Measurements from ENCODE around the gene TMTC1.

Gene TMTC1

DNA sequence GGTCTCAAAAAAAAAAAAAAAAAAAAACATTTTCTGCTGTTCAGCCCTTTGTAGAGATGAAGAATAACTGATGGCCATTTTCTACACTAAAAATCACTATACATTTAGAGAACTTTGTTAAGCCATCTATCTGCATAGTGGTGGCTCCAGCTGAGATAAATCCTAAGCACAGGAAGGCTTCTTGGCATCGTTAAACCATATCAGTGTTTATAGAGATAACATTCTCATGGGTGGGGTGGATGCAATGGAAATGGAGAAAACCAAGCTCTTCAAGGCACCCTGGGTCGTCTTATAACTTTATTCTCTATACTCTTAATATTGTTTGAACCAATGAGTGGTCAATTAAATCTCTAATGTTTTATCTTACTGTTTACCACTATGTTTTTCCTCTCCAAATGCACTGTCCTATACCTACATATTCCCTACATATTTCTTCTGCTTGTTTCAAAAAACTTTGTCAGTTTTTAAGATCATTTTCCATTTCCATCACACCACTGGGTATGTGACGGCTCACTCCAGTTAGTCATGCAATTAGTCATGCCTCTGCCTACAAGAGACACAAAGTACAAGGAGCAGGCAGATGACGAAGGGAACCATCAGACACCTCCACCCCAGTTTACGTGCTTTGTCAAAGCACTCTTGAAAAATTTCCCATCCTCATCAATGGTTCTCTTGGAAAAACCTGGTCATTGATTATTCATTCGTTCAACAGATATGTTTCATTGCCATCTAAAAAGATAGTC, 166.9 kb downstream of the TMTC1 start:
- H3K4me3 ChIP-seq (ENCODE audit: insufficient read length, low read depth) = no peak overlapping the region
- no peak for DNase-seq (ENCODE audit: low read depth, low spot score)
- no peaks in the 10 kb centered on the region for H3K9me3 ChIP-seq (ENCODE audit: insufficient read depth, low read length)

GRCh38 chr12:29614694-29615325, 168.9 kb downstream of the TMTC1 start:
- H3K4me3 ChIP-seq (ENCODE audit: insufficient read length, low read depth) = no peak overlapping the region
- H3K4me1 ChIP-seq (ENCODE audit: insufficient read depth, insufficient read length) = no peaks in the 10 kb centered on the region

More for the DNA sequence above, 166.9 kb downstream of the TMTC1 start:
- H3K36me3 ChIP-seq (ENCODE audit: insufficient read depth, insufficient read length, low read length) = no peaks in the 10 kb centered on the region
- H3K4me1 ChIP-seq (ENCODE audit: insufficient read depth, insufficient read length) = no peaks in the 10 kb centered on the region
- H3K27me3 ChIP-seq (ENCODE audit: insufficient read depth, insufficient read length) = no peaks in the 10 kb centered on the region
- TF ChIP-seq SUZ12 (IDR thresholded peaks at IDR 0.05; ENCODE audit: extremely low read depth, insufficient read depth, insufficient read length) (no peak), YY1 (IDR thresholded peaks at IDR 0.05; ENCODE audit: insufficient read depth, insufficient read length) (no peak), ZNF274 (IDR thresholded peaks at IDR 0.05; ENCODE audit: low read depth, low read length) (no peak)
- H3K9ac ChIP-seq (ENCODE audit: insufficient read length, low read depth) = no peak overlapping the region

DNA sequence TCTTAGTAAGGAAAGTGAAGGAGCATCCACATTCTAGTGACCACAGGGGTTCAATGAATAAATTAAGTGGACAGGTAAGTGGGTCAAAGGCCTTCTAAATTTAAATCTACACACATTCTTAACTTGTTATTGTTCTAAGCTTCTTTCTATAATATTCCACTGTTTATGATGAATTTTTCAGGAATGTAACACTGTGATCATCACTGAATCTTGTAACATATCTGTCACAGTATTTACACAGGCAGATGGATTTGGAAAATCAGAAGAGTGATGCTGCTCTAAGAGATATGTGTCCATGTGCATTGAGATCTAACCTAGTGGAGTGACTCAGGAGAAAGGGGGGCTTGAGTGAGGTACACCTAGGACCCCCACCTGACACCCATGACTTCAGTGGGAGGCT, 170.8 kb downstream of the TMTC1 start:
- no peak for DNase-seq (ENCODE audit: low read depth, low spot score)
- H3K9me3 ChIP-seq (ENCODE audit: insufficient read depth, low read length) = no peaks in the 10 kb centered on the region
- H3K4me3 ChIP-seq (ENCODE audit: insufficient read length, low read depth) = no peak overlapping the region
- no peaks in the 10 kb centered on the region for H3K36me3 ChIP-seq (ENCODE audit: insufficient read depth, insufficient read length, low read length)
- H3K9ac ChIP-seq (ENCODE audit: insufficient read length, low read depth) = no peak overlapping the region
- TF ChIP-seq ZNF274 (IDR thresholded peaks at IDR 0.05; ENCODE audit: low read depth, low read length) (no peak), YY1 (IDR thresholded peaks at IDR 0.05; ENCODE audit: insufficient read depth, insufficient read length) (no peak), SUZ12 (IDR thresholded peaks at IDR 0.05; ENCODE audit: extremely low read depth, insufficient read depth, insufficient read length) (no peak)
- H3K4me1 ChIP-seq (ENCODE audit: insufficient read depth, insufficient read length) = no peaks in the 10 kb centered on the region
- no peaks in the 10 kb centered on the region for H3K27me3 ChIP-seq (ENCODE audit: insufficient read depth, insufficient read length)

More at GRCh38 chr12:29614694-29615325, 168.9 kb downstream of the TMTC1 start:
- TF ChIP-seq YY1 (IDR thresholded peaks at IDR 0.05; ENCODE audit: insufficient read depth, insufficient read length) = no peak
- TF ChIP-seq ZNF274 (IDR thresholded peaks at IDR 0.05; ENCODE audit: low read depth, low read length) = no peak
- no peak for TF ChIP-seq SUZ12 (IDR thresholded peaks at IDR 0.05; ENCODE audit: extremely low read depth, insufficient read depth, insufficient read length)
- no peaks in the 10 kb centered on the region for H3K9me3 ChIP-seq (ENCODE audit: insufficient read depth, low read length)
- H3K27me3 ChIP-seq (ENCODE audit: insufficient read depth, insufficient read length) = no peaks in the 10 kb centered on the region
- DNase-seq (ENCODE audit: low read depth, low spot score) = no peak
- no peak overlapping the region for H3K9ac ChIP-seq (ENCODE audit: insufficient read length, low read depth)
- H3K36me3 ChIP-seq (ENCODE audit: insufficient read depth, insufficient read length, low read length) = no peaks in the 10 kb centered on the region

GRCh38 chr12:29611906-29612305, 171.8 kb downstream of the TMTC1 start:
- no peaks in the 10 kb centered on the region for H3K4me1 ChIP-seq (ENCODE audit: insufficient read depth, insufficient read length)
- DNase-seq (ENCODE audit: low read depth, low spot score) = no peak
- no peak overlapping the region for H3K9ac ChIP-seq (ENCODE audit: insufficient read length, low read depth)
- no peaks in the 10 kb centered on the region for H3K27me3 ChIP-seq (ENCODE audit: insufficient read depth, insufficient read length)
- H3K36me3 ChIP-seq (ENCODE audit: insufficient read depth, insufficient read length, low read length) = no peaks in the 10 kb centered on the region
- H3K9me3 ChIP-seq (ENCODE audit: insufficient read depth, low read length) = no peaks in the 10 kb centered on the region
- no peak for TF ChIP-seq ZNF274 (IDR thresholded peaks at IDR 0.05; ENCODE audit: low read depth, low read length)
- TF ChIP-seq YY1 (IDR thresholded peaks at IDR 0.05; ENCODE audit: insufficient read depth, insufficient read length) = no peak
- no peak for TF ChIP-seq SUZ12 (IDR thresholded peaks at IDR 0.05; ENCODE audit: extremely low read depth, insufficient read depth, insufficient read length)
- no peak overlapping the region for H3K4me3 ChIP-seq (ENCODE audit: insufficient read length, low read depth)

GRCh38 chr12:29610473-29611170, 173.1 kb downstream of the TMTC1 start:
- H3K9me3 ChIP-seq (ENCODE audit: insufficient read depth, low read length) = no peaks in the 10 kb centered on the region
- H3K4me3 ChIP-seq (ENCODE audit: insufficient read length, low read depth) = no peak overlapping the region
- H3K4me1 ChIP-seq (ENCODE audit: insufficient read depth, insufficient read length) = no peaks in the 10 kb centered on the region
- TF ChIP-seq SUZ12 (IDR thresholded peaks at IDR 0.05; ENCODE audit: extremely low read depth, insufficient read depth, insufficient read length) = no peak
- TF ChIP-seq YY1 (IDR thresholded peaks at IDR 0.05; ENCODE audit: insufficient read depth, insufficient read length) = no peak
- no peak for TF ChIP-seq ZNF274 (IDR thresholded peaks at IDR 0.05; ENCODE audit: low read depth, low read length)
- H3K36me3 ChIP-seq (ENCODE audit: insufficient read depth, insufficient read length, low read length) = no peaks in the 10 kb centered on the region
- no peak for DNase-seq (ENCODE audit: low read depth, low spot score)
- H3K27me3 ChIP-seq (ENCODE audit: insufficient read depth, insufficient read length) = no peaks in the 10 kb centered on the region
- H3K9ac ChIP-seq (ENCODE audit: insufficient read length, low read depth) = no peak overlapping the region

DNA sequence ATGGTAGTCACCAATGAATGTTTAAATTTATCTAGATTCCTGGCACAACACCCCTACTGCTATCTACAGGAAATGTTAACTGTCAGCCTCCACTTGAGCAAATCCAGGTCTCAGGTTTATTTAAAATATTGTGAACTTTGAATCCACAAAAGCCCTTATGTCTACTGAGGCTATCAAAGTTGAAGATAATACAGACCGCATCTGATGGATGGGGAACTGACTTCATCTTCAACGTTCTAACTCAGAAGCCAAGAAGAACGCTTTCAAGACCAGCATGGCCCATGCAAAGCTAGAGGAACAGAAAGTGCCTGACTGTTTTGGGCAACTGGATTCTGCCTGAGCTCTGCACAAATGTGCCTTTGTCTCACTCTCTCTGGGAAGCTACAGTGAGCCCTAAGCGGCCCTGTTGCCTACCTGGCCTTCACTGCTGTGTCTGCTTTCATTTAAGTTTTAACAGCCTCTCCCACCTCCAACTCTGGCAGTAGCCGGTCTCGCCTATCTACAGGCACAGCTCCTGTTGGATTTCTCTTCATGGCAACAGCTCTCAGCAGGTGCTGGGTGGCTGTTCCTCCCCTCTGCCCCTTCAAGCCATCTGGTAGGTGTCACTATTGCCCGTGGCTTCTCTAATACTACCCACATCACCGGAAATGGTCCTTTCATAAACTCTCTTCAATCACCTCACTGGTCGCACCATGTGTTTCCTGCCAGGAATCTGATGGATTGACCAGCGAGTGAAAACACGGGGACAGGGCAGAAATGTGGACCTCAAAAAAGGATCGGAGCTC, 174.1 kb downstream of the TMTC1 start:
- H3K9me3 ChIP-seq (ENCODE audit: insufficient read depth, low read length) = no peaks in the 10 kb centered on the region
- H3K36me3 ChIP-seq (ENCODE audit: insufficient read depth, insufficient read length, low read length) = no peaks in the 10 kb centered on the region
- no peak overlapping the region for H3K4me3 ChIP-seq (ENCODE audit: insufficient read length, low read depth)
- no peaks in the 10 kb centered on the region for H3K4me1 ChIP-seq (ENCODE audit: insufficient read depth, insufficient read length)
- H3K9ac ChIP-seq (ENCODE audit: insufficient read length, low read depth) = no peak overlapping the region
- TF ChIP-seq SUZ12 (IDR thresholded peaks at IDR 0.05; ENCODE audit: extremely low read depth, insufficient read depth, insufficient read length) (no peak), YY1 (IDR thresholded peaks at IDR 0.05; ENCODE audit: insufficient read depth, insufficient read length) (no peak), ZNF274 (IDR thresholded peaks at IDR 0.05; ENCODE audit: low read depth, low read length) (no peak)
- H3K27me3 ChIP-seq (ENCODE audit: insufficient read depth, insufficient read length) = no peaks in the 10 kb centered on the region
- DNase-seq (ENCODE audit: low read depth, low spot score) = no peak
